ENCODE measurements around the gene MCUB. TPM values are rescaled to one million over a fixed set of nuclear protein-coding genes. Genes with fewer than 3 reads are reported as not detected.

The MCUB gene
- total RNA-seq, 4 donors from 2014 or later, result 20.3 to 48.6 (median 26.7) TPM

- ATAC-seq (ENCODE audit: low FRiP score) (peak; percentile 88), DNase-seq (ENCODE audit: low spot score) (no peak)
- no peak for TF ChIP-seq CTCF (IDR thresholded peaks at IDR 0.05)
Observed at GRCh38 chr4:109560687-109561461, 828 bp downstream of the MCUB start.

DNA sequence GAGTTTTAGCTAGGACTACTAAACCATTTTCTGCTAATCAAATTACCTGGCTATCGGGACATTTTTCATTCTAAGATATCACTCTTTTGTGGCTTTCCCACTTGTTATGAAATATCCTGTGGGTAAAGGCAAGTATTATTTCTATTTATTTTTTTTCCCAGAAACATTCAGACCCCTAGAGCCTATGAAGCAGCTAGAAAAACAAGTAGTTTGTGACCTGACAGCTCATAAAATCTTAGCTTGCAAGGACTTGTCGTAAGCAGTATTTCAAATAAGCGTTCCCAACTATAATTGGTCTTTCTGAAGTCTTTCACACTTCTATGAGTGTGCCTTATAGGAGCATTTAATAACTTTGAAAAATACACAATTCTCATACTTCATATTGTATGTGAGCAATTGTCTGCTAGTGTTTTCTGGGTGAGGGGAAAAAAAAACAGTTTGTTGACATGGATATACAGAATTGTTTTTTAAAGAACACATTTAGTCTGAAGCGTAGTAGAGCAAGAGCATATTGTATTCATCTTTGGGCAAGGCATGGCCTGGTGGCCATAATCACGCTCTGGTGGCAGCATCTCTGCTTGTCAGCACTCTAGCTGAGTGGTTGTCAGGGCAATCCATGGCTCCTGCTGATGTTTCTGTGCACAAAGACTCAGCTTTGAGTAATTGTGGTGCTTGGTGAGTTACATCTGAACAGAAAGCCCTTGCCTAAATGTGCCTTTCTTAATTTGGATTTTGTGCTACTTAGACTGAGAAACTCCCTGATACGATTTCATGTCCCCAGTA lies 2.6 kb downstream of the MCUB start:
- no peak for TF ChIP-seq CTCF (IDR thresholded peaks at IDR 0.05)
- no peak for DNase-seq (ENCODE audit: low spot score)
- no peak for ATAC-seq (ENCODE audit: low FRiP score)

GRCh38 chr4:109571494-109571893 lies 11.4 kb downstream of the MCUB start:
- TF ChIP-seq CTCF (IDR thresholded peaks at IDR 0.05), result no peak
- DNase-seq (ENCODE audit: low spot score) (no peak), ATAC-seq (ENCODE audit: low FRiP score) (no peak)

DNA sequence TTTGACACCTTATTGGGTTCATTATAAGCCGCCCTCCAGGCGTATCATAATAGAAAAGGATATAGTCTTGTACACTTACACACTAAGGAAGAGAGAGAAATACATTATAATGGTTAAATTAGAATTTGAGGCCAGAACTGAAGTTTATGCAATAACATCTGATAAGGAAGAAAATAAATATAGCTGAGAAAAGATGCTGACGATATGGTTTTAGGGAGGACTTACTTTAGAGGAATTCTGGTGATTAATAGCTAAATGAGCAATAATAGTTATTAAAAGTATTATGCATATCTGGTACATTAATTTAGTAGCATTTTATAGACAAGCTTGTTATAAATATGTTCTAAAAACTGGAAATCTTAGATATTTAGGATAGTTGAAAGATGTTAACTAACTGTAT lies 12.1 kb downstream of the MCUB start:
- ATAC-seq (ENCODE audit: low FRiP score), result no peak
- no peak for DNase-seq (ENCODE audit: low spot score)
- no peak for TF ChIP-seq CTCF (IDR thresholded peaks at IDR 0.05)

GRCh38 chr4:109574443-109574850 lies 14.4 kb downstream of the MCUB start:
- DNase-seq (ENCODE audit: low spot score), result no peak
- no peak for ATAC-seq (ENCODE audit: low FRiP score)
- TF ChIP-seq CTCF (IDR thresholded peaks at IDR 0.05), result no peak

DNA sequence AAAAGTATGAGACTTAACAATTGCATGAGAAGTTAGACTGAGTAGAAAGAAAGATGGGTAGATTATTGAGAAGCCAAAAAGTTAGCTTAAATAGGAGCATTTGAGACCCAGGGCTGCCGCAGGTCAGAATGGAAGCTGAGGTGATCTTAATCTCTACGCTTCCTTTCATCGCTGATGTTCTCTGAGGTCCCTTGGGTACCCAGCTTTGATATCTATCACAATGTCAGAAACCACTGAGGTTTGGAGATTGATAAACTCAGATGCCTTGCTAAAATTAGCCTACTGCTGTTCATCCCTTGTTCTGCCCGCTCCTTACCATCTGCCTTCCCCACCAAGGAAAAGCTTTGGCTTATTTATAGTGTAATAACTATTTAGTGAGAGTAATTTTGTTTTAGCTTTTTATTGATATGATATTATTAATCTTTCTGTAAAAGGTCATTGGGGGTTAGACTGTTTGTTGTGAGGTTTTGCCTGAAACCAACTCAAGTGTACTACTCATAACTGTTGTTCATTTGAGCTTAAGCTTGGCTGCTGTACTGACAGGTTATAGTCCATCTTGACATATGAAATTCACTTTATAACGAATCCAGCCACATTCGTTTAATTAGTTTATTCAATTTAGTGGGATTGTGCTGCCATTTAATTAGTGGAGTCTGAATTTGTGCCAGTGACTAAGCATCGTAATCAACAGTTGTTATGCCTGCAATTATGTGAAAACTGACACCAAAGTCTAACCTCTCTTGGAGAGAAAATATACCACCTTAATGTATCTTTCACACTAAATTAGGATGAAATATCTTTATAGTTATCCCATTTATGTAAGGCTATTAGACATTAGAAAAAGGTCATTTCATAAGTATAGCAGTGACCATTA lies 15.1 kb downstream of the MCUB start:
- TF ChIP-seq CTCF (IDR thresholded peaks at IDR 0.05), result no peak
- DNase-seq (ENCODE audit: low spot score) (no peak), ATAC-seq (ENCODE audit: low FRiP score) (no peak)

Data from omental fat pad (tissue), 4 donors.